B cell (primary cell): ENCODE measurements around the gene PIGH. TPM values are rescaled to one million over a fixed set of nuclear protein-coding genes. Genes with fewer than 3 reads are reported as not detected.

ENCODE experiments used
- ATAC-seq: fragments of 200-7000 bp; cut with Tn5 transposase; one replicate; pipeline ENCODE4 v1.10.0; 2021; ENCODE audit warnings: low read depth, mild to moderate bottlenecking, moderate number of reproducible peaks, moderate library complexity
- CTCF ChIA-PET: fragments of 350-600 bp; sonication (Branson Sonifier 250); formaldehyde crosslinking; loops from one replicate; lab custom pipeline; 2021; ENCODE audit warnings: antibody characterized with exemption, inconsistent platforms; lab: Charles Lee
- POLR2A ChIA-PET: fragments of 350-600 bp; sonication (Branson Sonifier 250); formaldehyde crosslinking; loops from one replicate; lab custom pipeline; 2021; ENCODE audit warnings: antibody characterized with exemption; lab: Charles Lee
- DNase-seq: peaks from one replicate; pipeline ENCODE4 v3.0.0; 2013
- H2AFZ ChIP-seq: 2 replicates; pipeline ENCODE4 v1.6.1; 2012; ENCODE audit warnings: mild to moderate bottlenecking, low read depth, low read length; ENCODE audit not compliant: insufficient read depth, poor library complexity, severe bottlenecking
- H3K27ac ChIP-seq, 2 donors: 1 replicate in 1 of 2; 2 replicates in 1 of 2; pipeline ENCODE4 v1.5.1; 2012 to 2013; ENCODE audit warnings: low read length in 2 of 2, mild to moderate bottlenecking in 2 of 2, moderate library complexity in 1 of 2
- H3K27me3 ChIP-seq, 4 experiments: fragments of 200-600 bp in 1 of 4; sonication (generic) in 1 of 4; replicated peaks in 1 of 4; 1 replicate in 2 of 4; 2 replicates in 2 of 4; pipeline versions ENCODE4 v1.6.1 to v1.7.0; 2013 to 2016; ENCODE audit warnings: low read length in 3 of 4, mild to moderate bottlenecking in 2 of 4, mixed read lengths in 1 of 4, moderate library complexity in 1 of 4; ENCODE audit not compliant: insufficient read depth in 4 of 4, control insufficient read depth in 3 of 4; ENCODE audit errors: control extremely low read depth in 1 of 4
- H3K36me3 ChIP-seq, 2 experiments: replicated peaks in 1 of 2; 1 replicate in 1 of 2; 2 replicates in 1 of 2; pipeline versions ENCODE4 v1.6.1 to v1.7.1; 2013; ENCODE audit warnings: low read length in 1 of 2; ENCODE audit not compliant: insufficient read depth in 2 of 2, control insufficient read depth in 1 of 2; ENCODE audit errors: control extremely low read depth in 1 of 2, extremely low read depth in 1 of 2
- H3K4me1 ChIP-seq, 2 donors: fragments of 200-600 bp in 1 of 2; sonication (generic) in 1 of 2; 1 replicate in 1 of 2; 2 replicates in 1 of 2; pipeline versions ENCODE4 v1.5.1 to v1.6.1; 2013 to 2017; ENCODE audit warnings: low read length in 2 of 2; ENCODE audit not compliant: control insufficient read depth in 2 of 2, insufficient read depth in 2 of 2
- H3K4me2 ChIP-seq: replicated peaks from 2 replicates; pipeline ENCODE3; 2012; ENCODE audit warnings: mild to moderate bottlenecking, low read depth, low read length; ENCODE audit not compliant: poor library complexity, severe bottlenecking
- H3K4me3 ChIP-seq, 5 experiments: fragments of 200-600 bp in 1 of 5; sonication (generic) in 1 of 5; 1 replicate in 3 of 5; 2 replicates in 2 of 5; pipeline versions ENCODE4 v1.5.1 to v1.7.0; 2011 to 2016; ENCODE audit warnings: low read length in 4 of 5, mild to moderate bottlenecking in 4 of 5, low read depth in 2 of 5, control low read depth in 1 of 5, moderate library complexity in 1 of 5; ENCODE audit not compliant: insufficient read depth in 1 of 5; ENCODE audit errors: control extremely low read depth in 1 of 5, extremely low read depth in 1 of 5
- H3K79me2 ChIP-seq: fragments of 200-600 bp; sonication (generic); one replicate; pipeline ENCODE4 v1.6.0; 2016; ENCODE audit warnings: low read length; ENCODE audit not compliant: control insufficient read depth, insufficient read depth
- H3K9ac ChIP-seq: fragments of 200-600 bp; sonication (generic); 2 replicates; pipeline ENCODE4 v1.6.1; 2017; ENCODE audit warnings: mild to moderate bottlenecking, low read length, moderate library complexity
- H3K9me3 ChIP-seq, 3 donors: one replicate each; pipeline versions ENCODE4 v1.6.1 to v1.7.1; 2013; ENCODE audit warnings: low read length in 2 of 3; ENCODE audit not compliant: control insufficient read depth in 2 of 3, insufficient read depth in 1 of 3; ENCODE audit errors: control extremely low read depth in 1 of 3
- H4K20me1 ChIP-seq: 2 replicates; pipeline ENCODE4 v1.6.0; 2012; ENCODE audit warnings: mild to moderate bottlenecking, low read length; ENCODE audit not compliant: insufficient read depth, control insufficient read depth, poor library complexity, severe bottlenecking
- H3K27ac Mint-ChIP-seq: one replicate; pipeline ENCODE4 v1.8.0; 2021; ENCODE audit warnings: mixed read lengths
- H3K27me3 Mint-ChIP-seq: one replicate; pipeline ENCODE4 v1.8.0; 2021; ENCODE audit warnings: mixed read lengths
- H3K4me1 Mint-ChIP-seq: one replicate; pipeline ENCODE4 v1.8.0; 2021; ENCODE audit warnings: mixed read lengths
- H3K4me3 Mint-ChIP-seq: one replicate; pipeline ENCODE4 v1.8.0; 2021; ENCODE audit warnings: mixed read lengths
- H3K9me3 Mint-ChIP-seq: one replicate; pipeline ENCODE4 v1.8.0; 2022; ENCODE audit warnings: mixed read lengths; ENCODE audit not compliant: insufficient read depth
- CTCF ChIP-seq: fragments of 200-600 bp; IDR thresholded peaks from one replicate; pipeline ENCODE4 v1.8.0; 2022; ENCODE audit warnings: antibody characterized with exemption, mild to moderate bottlenecking
- EZH2 ChIP-seq: IDR thresholded peaks from 2 replicates; pipeline ENCODE4 v1.6.1; 2012; ENCODE audit warnings: borderline replicate concordance, low read depth, mild to moderate bottlenecking, moderate library complexity, low read length; ENCODE audit not compliant: insufficient read depth, poor library complexity, severe bottlenecking
- WGBS: methylation state at CpG from one replicate; pipeline ENCODE4 v1.1.5; 2013; ENCODE audit warnings: missing lambda C conversion rate; ENCODE audit not compliant: insufficient coverage; 5-methylcytosine and 5-hydroxymethylcytosine counted together
- intact Hi-C: fragments of 100-400 bp; cut with micrococcal nuclease; formaldehyde crosslinking; loops from one replicate; pipeline ENCODE4 v1.10.0; 2022
- polyA plus RNA-seq: library from polyadenylated mRNA; depleted of rRNA; stranded (reverse); fragments of >200 nt; gene quantifications from 2 replicates; pipeline ENCODE4 v1.2.3, GENCODE V29; 2012
- total RNA-seq, 2 donors: library from RNA; stranded (reverse); fragments of 120-200 nt in 1 of 2; gene quantifications; 1 replicate in 1 of 2; 2 replicates in 1 of 2; pipeline versions ENCODE4 v1.2.3 to v1.2.4, GENCODE V29; 2013 to 2022

PIGH gene
- total and polyA plus RNA-seq, 2 donors (not counting 1 experiment from before 2014, with no cell fraction given), result 26.7 to 48.0 TPM

GRCh38 chr14:67644428-67644827, 44.4 kb upstream of the PIGH start:
- POLR2A ChIA-PET, result no interaction called here
- no peak overlapping the region for H3K27ac Mint-ChIP-seq
- CTCF ChIA-PET, result interaction anchor here (1.2 to 1.9 kb wide), 7 partner anchors 25 to 73 kb away, joined by 3 to 7 read pairs (median 3); partner anchors contain the start of genes ARG2 and PIGH

GRCh38 chr14:67643713-67644112, 43.6 kb upstream of the PIGH start:
- H3K79me2 ChIP-seq, result no peaks in the 10 kb centered on the region
- no peaks in the 10 kb centered on the region for H4K20me1 ChIP-seq
- H3K9me3 Mint-ChIP-seq, result no peaks in the 10 kb centered on the region
- POLR2A ChIA-PET, result interaction anchor here (0.7 kb wide), 1 partner anchor 38 kb away, joined by 9 read pairs; no protein-coding TSS in a partner anchor
- H3K4me2 ChIP-seq, result no peak overlapping the region
- no peaks in the 10 kb centered on the region for H3K27me3 ChIP-seq
- H3K36me3 ChIP-seq, result peaks cover 0 to 6% of the 10 kb centered on the region in 2 experiments
- no peak overlapping the region for H3K4me3 Mint-ChIP-seq
- H3K4me3 ChIP-seq, result no peak overlapping the region
- no peak overlapping the region for H3K27ac Mint-ChIP-seq
- TF ChIP-seq CTCF (no peak), EZH2 (no peak)
- H3K9me3 ChIP-seq, result no peaks in the 10 kb centered on the region
- H2AFZ ChIP-seq, result no peak overlapping the region
- no peak overlapping the region for H3K27ac ChIP-seq
- no peak for DNase-seq
- CTCF ChIA-PET, result interaction anchor here (0.6 to 1.9 kb wide), 7 partner anchors 9 to 1627 kb away, joined by 3 to 7 read pairs (median 4); partner anchors contain the start of gene ARG2
- intact Hi-C loops, result no loop called here
- H3K9ac ChIP-seq, result no peak overlapping the region
- WGBS, result no CpG with 5 or more reads among the region's 1 CpG
- no peaks in the 10 kb centered on the region for H3K27me3 Mint-ChIP-seq
- no peaks in the 10 kb centered on the region for H3K4me1 Mint-ChIP-seq
- ATAC-seq, result no peak
- no peaks in the 10 kb centered on the region for H3K4me1 ChIP-seq

More at GRCh38 chr14:67644428-67644827, 44.4 kb upstream of the PIGH start:
- TF ChIP-seq EZH2, result no peak
- no peak for TF ChIP-seq CTCF
- H3K27me3 Mint-ChIP-seq, result no peaks in the 10 kb centered on the region
- intact Hi-C loops, result no loop called here
- no peaks in the 10 kb centered on the region for H3K9me3 ChIP-seq
- no peak for DNase-seq
- H3K36me3 ChIP-seq, result peaks cover under 1 to 13% of the 10 kb centered on the region in 2 experiments
- H4K20me1 ChIP-seq, result no peaks in the 10 kb centered on the region
- H3K4me3 Mint-ChIP-seq, result no peak overlapping the region
- H3K4me1 Mint-ChIP-seq, result no peaks in the 10 kb centered on the region
- WGBS, result no CpG with 5 or more reads among the region's 2 CpGs
- H3K4me3 ChIP-seq, result no peak overlapping the region
- no peak overlapping the region for H3K9ac ChIP-seq
- no peaks in the 10 kb centered on the region for H3K27me3 ChIP-seq
- ATAC-seq, result no peak
- no peak overlapping the region for H2AFZ ChIP-seq
- no peaks in the 10 kb centered on the region for H3K4me1 ChIP-seq
- H3K4me2 ChIP-seq, result no peak overlapping the region
- H3K79me2 ChIP-seq, result no peaks in the 10 kb centered on the region
- no peak overlapping the region for H3K27ac ChIP-seq
- no peaks in the 10 kb centered on the region for H3K9me3 Mint-ChIP-seq
